ENCODE data around the gene USP17L28. TPM values are rescaled to one million over a fixed set of nuclear protein-coding genes. Genes with fewer than 3 reads are reported as not detected.
"Not testable (repeated sequence)": the region's sequence is repeated elsewhere in the genome, so short reads cannot be mapped to it uniquely, and the experiment has no call there.

USP17L28 gene
- total RNA-seq, result not detected in 3 replicates

- H3K27ac Mint-ChIP-seq, H3K36me3 Mint-ChIP-seq, H3K4me3 Mint-ChIP-seq: not testable (repeated sequence)
Measured at GRCh38 chr4:9348593-9348992, at the start of gene USP17L28. TSS of gene USP17L28 (plus strand) at chr4:9348893. CDS start at chr4:9348893, 0 bp downstream.

GRCh38 chr4:9324191-9324590, 24.5 kb upstream of the USP17L28 start:
- not testable (repeated sequence) for H3K4me1 Mint-ChIP-seq; DNase-seq (ENCODE audit: low spot score in 2 of 2, unreplicated experiment in 2 of 2); H3K4me3 Mint-ChIP-seq; H3K27me3 Mint-ChIP-seq (ENCODE audit: low read depth); H3K9me3 Mint-ChIP-seq; H3K27ac Mint-ChIP-seq; H3K36me3 Mint-ChIP-seq

More at GRCh38 chr4:9348593-9348992, at the start of gene USP17L28:
- H3K4me1 Mint-ChIP-seq; H3K27me3 Mint-ChIP-seq (ENCODE audit: low read depth); DNase-seq (ENCODE audit: low spot score in 2 of 2, unreplicated experiment in 2 of 2); H3K9me3 Mint-ChIP-seq: not testable (repeated sequence)

GRCh38 chr4:9324865-9325264, 23.8 kb upstream of the USP17L28 start, which contains the start of gene USP17L24:
TSS of gene USP17L24 (plus strand) at chr4:9325165. CDS start at chr4:9325165, 0 bp downstream.
- not testable (repeated sequence) for H3K27ac Mint-ChIP-seq; H3K4me3 Mint-ChIP-seq; H3K4me1 Mint-ChIP-seq; H3K36me3 Mint-ChIP-seq; DNase-seq (ENCODE audit: low spot score in 2 of 2, unreplicated experiment in 2 of 2); H3K9me3 Mint-ChIP-seq; H3K27me3 Mint-ChIP-seq (ENCODE audit: low read depth)

- not testable (repeated sequence) for H3K4me1 Mint-ChIP-seq; H3K4me3 Mint-ChIP-seq; H3K36me3 Mint-ChIP-seq; DNase-seq (ENCODE audit: low spot score in 2 of 2, unreplicated experiment in 2 of 2); H3K27me3 Mint-ChIP-seq (ENCODE audit: low read depth); H3K9me3 Mint-ChIP-seq; H3K27ac Mint-ChIP-seq
Measured at GRCh38 chr4:9329611-9330010, 19.1 kb upstream of the USP17L28 start, which contains the start of gene USP17L25. TSS of gene USP17L25 (plus strand) at chr4:9329911. CDS start at chr4:9329911, 0 bp downstream.

- not testable (repeated sequence) for H3K36me3 Mint-ChIP-seq; H3K9me3 Mint-ChIP-seq; DNase-seq (ENCODE audit: low spot score in 2 of 2, unreplicated experiment in 2 of 2); H3K4me3 Mint-ChIP-seq; H3K27me3 Mint-ChIP-seq (ENCODE audit: low read depth); H3K27ac Mint-ChIP-seq; H3K4me1 Mint-ChIP-seq
Measured at GRCh38 chr4:9334358-9334757, 14.3 kb upstream of the USP17L28 start, which contains the start of gene USP17L26. TSS of gene USP17L26 (plus strand) at chr4:9334658. CDS start at chr4:9334658, 0 bp downstream.

- not testable (repeated sequence) for H3K4me3 Mint-ChIP-seq; H3K9me3 Mint-ChIP-seq; H3K27ac Mint-ChIP-seq; H3K36me3 Mint-ChIP-seq; DNase-seq (ENCODE audit: low spot score in 2 of 2, unreplicated experiment in 2 of 2); H3K27me3 Mint-ChIP-seq (ENCODE audit: low read depth); H3K4me1 Mint-ChIP-seq
Measured at GRCh38 chr4:9339103-9339502, 9.6 kb upstream of the USP17L28 start, which contains the start of gene USP17L5. TSS of gene USP17L5 (plus strand) at chr4:9339403. CDS start at chr4:9339403, 0 bp downstream.

- not testable (repeated sequence) for H3K36me3 Mint-ChIP-seq; DNase-seq (ENCODE audit: low spot score in 2 of 2, unreplicated experiment in 2 of 2); H3K4me1 Mint-ChIP-seq; H3K4me3 Mint-ChIP-seq; H3K27me3 Mint-ChIP-seq (ENCODE audit: low read depth); H3K27ac Mint-ChIP-seq; H3K9me3 Mint-ChIP-seq
Measured at GRCh38 chr4:9343848-9344247, 4.8 kb upstream of the USP17L28 start, which contains the start of gene USP17L27. TSS of gene USP17L27 (plus strand) at chr4:9344148. CDS start at chr4:9344148, 0 bp downstream.

- not testable (repeated sequence) for DNase-seq (ENCODE audit: low spot score in 2 of 2, unreplicated experiment in 2 of 2); H3K4me3 Mint-ChIP-seq; H3K4me1 Mint-ChIP-seq; H3K36me3 Mint-ChIP-seq; H3K9me3 Mint-ChIP-seq; H3K27ac Mint-ChIP-seq; H3K27me3 Mint-ChIP-seq (ENCODE audit: low read depth)
Measured at GRCh38 chr4:9350866-9351265, 2.2 kb downstream of the USP17L28 start.

GRCh38 chr4:9353338-9353737, 4.6 kb downstream of the USP17L28 start, which contains the start of gene USP17L29:
TSS of gene USP17L29 (plus strand) at chr4:9353638. CDS start at chr4:9353638, 0 bp downstream.
- not testable (repeated sequence) for DNase-seq (ENCODE audit: low spot score in 2 of 2, unreplicated experiment in 2 of 2); H3K27me3 Mint-ChIP-seq (ENCODE audit: low read depth); H3K36me3 Mint-ChIP-seq; H3K9me3 Mint-ChIP-seq; H3K27ac Mint-ChIP-seq; H3K4me3 Mint-ChIP-seq; H3K4me1 Mint-ChIP-seq

GRCh38 chr4:9362829-9363228, 14.1 kb downstream of the USP17L28 start, which contains the start of gene USP17L30:
TSS of gene USP17L30 (plus strand) at chr4:9363129. CDS start at chr4:9363129, 0 bp downstream.
- not testable (repeated sequence) for H3K9me3 Mint-ChIP-seq; H3K27ac Mint-ChIP-seq; DNase-seq (ENCODE audit: low spot score in 2 of 2, unreplicated experiment in 2 of 2); H3K27me3 Mint-ChIP-seq (ENCODE audit: low read depth); H3K4me1 Mint-ChIP-seq; H3K4me3 Mint-ChIP-seq; H3K36me3 Mint-ChIP-seq

- not testable (repeated sequence) for H3K36me3 Mint-ChIP-seq; H3K4me3 Mint-ChIP-seq; H3K4me1 Mint-ChIP-seq; H3K9me3 Mint-ChIP-seq; H3K27ac Mint-ChIP-seq; DNase-seq (ENCODE audit: low spot score in 2 of 2, unreplicated experiment in 2 of 2)
- peaks cover 12% of the 10 kb centered on the region for H3K27me3 Mint-ChIP-seq (ENCODE audit: low read depth)
Measured at GRCh38 chr4:9379881-9380280, 31.2 kb downstream of the USP17L28 start.
